ENCODE results near the gene FCN3. TPM values are rescaled to one million over a fixed set of nuclear protein-coding genes. Genes with fewer than 3 reads are reported as not detected.
"Not testable (repeated sequence)": the region's sequence is repeated elsewhere in the genome, so short reads cannot be mapped to it uniquely, and the experiment has no call there.

FCN3 gene
- total RNA-seq, 1 donor from 2014 or later: 32.2 TPM

DNA sequence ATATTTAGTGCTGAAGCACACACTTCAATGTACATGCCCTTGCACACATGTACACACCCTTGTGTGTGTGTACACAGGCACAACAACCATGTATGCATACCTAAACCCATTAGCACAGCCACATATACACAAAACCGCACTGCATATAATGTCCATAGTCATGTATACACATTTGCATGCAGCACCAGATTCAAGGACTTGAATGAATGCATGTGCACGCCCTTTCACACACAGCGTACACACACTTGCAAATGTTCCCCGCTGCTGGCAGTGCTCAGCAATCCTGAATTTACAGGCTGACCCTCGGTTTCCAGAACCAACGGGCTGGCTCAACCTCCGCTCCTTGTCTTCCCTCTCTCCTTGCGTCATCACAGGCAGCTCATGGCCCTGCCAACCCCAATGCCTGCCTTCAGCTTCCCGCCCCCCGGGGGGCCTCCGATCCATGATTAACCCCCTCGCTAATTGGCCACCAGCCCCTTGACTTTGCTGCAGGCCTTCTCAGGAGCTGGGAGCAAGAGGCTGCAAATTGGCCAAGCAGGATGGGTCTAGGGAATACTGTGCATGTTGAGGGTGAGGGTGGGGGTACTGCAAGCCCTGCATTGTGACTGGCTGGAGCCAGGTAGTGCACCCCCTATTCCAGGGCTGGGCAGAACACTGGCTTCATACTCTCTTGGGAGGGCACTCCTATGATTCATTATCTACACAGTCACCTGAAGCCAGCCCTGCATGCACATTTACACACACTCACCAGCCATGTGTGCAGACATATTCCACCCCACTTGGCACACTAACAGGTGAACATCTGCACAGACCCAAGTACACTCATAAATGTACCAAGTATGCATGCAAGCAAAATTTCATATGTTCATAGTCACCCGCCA is 25.7 kb upstream of the FCN3 start:
- intact Hi-C loops (cut with DNase I): no loop called here

DNA sequence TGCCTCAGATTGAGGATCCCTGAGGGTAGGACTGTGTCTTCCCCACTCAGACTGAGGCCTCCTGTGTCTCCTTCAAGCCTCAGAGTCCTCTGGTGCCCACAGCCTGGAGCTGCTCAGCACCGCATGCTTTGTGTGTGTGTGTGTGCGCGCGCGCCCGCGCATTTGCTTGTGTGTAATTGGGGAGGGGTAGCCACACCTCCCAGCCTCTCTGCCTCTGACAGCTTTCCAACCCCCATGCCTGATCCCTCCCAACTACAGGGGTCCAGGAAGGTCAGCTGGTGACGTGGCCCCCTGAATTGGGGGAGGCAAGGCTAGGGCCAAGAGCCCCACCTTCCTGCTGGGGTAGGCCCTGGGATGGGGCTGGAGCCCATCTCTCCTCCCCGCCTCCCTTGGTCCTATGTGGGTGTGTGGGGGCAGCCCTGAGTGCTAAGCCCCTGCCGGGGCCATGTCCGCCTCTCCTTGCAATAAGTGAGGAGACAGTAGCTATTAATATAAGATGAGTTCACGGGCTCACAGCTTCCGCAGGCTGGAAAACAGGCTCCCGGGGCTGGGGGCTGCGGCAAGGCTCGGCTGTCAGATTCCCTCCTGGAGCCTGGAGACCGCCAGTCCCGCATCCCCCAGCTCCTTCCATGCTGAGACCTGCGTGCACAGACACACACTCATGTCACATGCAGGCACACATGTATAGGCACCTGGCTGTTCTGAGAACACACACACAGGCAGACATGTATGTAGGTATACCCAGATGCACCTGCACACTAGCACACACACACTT is 24.8 kb upstream of the FCN3 start:
- intact Hi-C loops (cut with DNase I): loop anchor here (5.0 kb wide), 1 partner anchor 297 kb away; no protein-coding TSS in a partner anchor

More for the DNA sequence above, 25.7 kb upstream of the FCN3 start:
- no peak for DNase-seq (ENCODE audit: low spot score)

GRCh38 chr1:27398405-27399149 is 24.0 kb upstream of the FCN3 start:
- no peak for DNase-seq (ENCODE audit: low spot score)
- intact Hi-C loops (cut with DNase I): loop anchor here (5.0 kb wide), 1 partner anchor 296 kb away; no protein-coding TSS in a partner anchor

More for the DNA sequence above, 24.8 kb upstream of the FCN3 start:
- DNase-seq (ENCODE audit: low spot score): no peak

DNA sequence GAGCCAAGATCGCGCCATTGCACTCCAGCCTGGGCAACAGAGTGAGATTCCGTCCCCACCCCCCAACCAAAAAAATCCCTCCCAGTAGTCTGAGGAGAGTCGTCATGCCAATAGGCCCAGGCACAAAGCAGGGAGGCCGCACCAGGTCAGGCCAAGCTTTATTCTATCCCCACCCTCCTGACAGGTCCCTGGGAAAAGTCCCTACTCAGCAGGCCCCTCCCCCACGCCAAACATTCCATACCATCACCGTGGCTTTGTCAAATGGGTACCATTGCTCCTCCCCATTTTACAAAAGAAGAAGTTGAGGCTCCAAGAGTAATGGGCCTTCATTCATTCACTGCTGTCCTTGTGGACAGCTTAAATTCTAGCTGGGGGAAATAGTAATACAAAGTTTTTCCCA is 23.1 kb upstream of the FCN3 start:
- intact Hi-C loops (cut with DNase I): loop anchor here (5.0 kb wide), 1 partner anchor 295 kb away; no protein-coding TSS in a partner anchor
- DNase-seq (ENCODE audit: low spot score): no peak

- intact Hi-C loops (cut with DNase I): loop anchor here (5.0 kb wide), 1 partner anchor 295 kb away; no protein-coding TSS in a partner anchor
- no peak for DNase-seq (ENCODE audit: low spot score)
Observed at GRCh38 chr1:27397110-27397509, 22.5 kb upstream of the FCN3 start.

- peak; percentile 91 for DNase-seq (ENCODE audit: low spot score)
- intact Hi-C loops (cut with DNase I): loop anchor here (2.0 to 5.0 kb wide), 2 partner anchors 95 to 293 kb away; no protein-coding TSS in a partner anchor
Observed at GRCh38 chr1:27395441-27396195, 21.0 kb upstream of the FCN3 start.

DNA sequence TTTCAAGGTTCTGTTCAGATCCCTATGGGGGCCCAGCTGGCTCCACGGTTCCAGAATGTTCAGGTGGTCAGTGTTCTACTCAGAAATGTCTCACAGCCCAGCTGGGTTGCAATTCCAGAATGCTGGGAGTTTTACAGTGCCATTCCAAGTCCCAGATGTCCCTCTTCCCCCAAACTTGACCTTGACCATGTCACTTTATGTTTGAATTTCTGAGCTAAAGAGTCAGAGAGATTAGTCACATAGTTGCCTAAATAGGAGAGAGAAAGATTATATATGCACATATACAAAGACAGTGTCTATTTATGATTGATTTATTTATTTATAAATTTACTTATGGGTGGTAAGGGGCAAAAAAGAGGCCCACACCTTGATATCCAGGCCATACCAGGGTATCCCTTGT is 20.3 kb upstream of the FCN3 start:
- no peak for DNase-seq (ENCODE audit: low spot score)
- intact Hi-C loops (cut with DNase I): loop anchor here (2.0 to 5.0 kb wide), 4 partner anchors 38 to 293 kb away; no protein-coding TSS in a partner anchor

GRCh38 chr1:27394282-27394658 is 19.6 kb upstream of the FCN3 start:
- no peak for DNase-seq (ENCODE audit: low spot score)
- intact Hi-C loops (cut with DNase I): loop anchor here (2.0 to 5.0 kb wide), 3 partner anchors 37 to 268 kb away; no protein-coding TSS in a partner anchor

- DNase-seq (ENCODE audit: low spot score): no peak
- intact Hi-C loops (cut with DNase I): loop anchor here (2.0 to 5.0 kb wide), 5 partner anchors 27 to 269 kb away; partner anchors contain the start of gene MAP3K6
Observed at GRCh38 chr1:27393641-27394281, 19.1 kb upstream of the FCN3 start.

- intact Hi-C loops (cut with DNase I): loop anchor here (2.0 to 5.0 kb wide), 4 partner anchors 26 to 269 kb away; partner anchors contain the start of gene MAP3K6
- no peak for DNase-seq (ENCODE audit: low spot score)
Observed at GRCh38 chr1:27392778-27393635, 18.4 kb upstream of the FCN3 start.

DNA sequence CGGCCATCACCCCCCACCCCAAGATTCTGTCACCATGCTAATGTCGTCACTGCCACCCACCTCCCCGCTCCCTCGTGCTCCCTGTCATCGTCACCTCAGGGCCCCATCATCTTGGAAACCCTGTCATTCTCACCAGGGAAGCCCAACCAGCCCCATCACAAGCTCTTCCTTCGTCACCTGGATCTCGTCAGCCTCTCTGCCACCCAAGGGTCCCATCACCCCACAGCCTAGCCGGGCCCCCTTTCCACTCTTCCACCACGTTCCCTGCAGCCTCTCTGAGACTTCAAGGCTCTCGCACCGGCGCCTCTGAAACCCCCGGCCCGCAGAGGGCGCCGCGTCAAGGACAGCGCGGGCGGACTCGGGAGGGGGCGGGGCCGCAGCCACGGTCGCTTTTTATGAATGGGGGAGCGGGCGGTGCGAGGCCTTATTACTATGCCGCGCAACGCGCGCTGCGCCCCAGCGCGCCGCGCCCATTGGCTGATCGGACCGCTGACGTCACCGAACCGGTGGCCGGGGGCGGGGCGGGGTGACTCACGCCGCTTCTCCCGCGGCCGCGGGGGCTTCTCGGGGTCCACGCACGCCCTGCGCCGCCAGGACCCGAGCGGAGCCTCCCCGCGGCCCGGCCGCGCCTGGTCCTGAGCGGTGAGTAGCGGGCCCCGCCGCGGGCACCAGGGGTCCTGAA is 17.6 kb upstream of the FCN3 start, which contains the start of gene GPR3:
Gene GPR3 (plus strand): TSS at position 527 of the 682 bp plus-strand sequence. CDS start 1,177 bp downstream, outside the sequence.
- intact Hi-C loops (cut with DNase I): loop anchor here (2.0 to 5.0 kb wide), 4 partner anchors 25 to 270 kb away; partner anchors contain the start of gene MAP3K6
- peak; percentile 94 for DNase-seq (ENCODE audit: low spot score)

GRCh38 chr1:27391511-27392095 is 17.0 kb upstream of the FCN3 start:
- peak; percentile 80 for DNase-seq (ENCODE audit: low spot score)
- intact Hi-C loops (cut with DNase I): loop anchor here (2.0 to 5.0 kb wide), 4 partner anchors 25 to 271 kb away; partner anchors contain the start of gene MAP3K6

DNA sequence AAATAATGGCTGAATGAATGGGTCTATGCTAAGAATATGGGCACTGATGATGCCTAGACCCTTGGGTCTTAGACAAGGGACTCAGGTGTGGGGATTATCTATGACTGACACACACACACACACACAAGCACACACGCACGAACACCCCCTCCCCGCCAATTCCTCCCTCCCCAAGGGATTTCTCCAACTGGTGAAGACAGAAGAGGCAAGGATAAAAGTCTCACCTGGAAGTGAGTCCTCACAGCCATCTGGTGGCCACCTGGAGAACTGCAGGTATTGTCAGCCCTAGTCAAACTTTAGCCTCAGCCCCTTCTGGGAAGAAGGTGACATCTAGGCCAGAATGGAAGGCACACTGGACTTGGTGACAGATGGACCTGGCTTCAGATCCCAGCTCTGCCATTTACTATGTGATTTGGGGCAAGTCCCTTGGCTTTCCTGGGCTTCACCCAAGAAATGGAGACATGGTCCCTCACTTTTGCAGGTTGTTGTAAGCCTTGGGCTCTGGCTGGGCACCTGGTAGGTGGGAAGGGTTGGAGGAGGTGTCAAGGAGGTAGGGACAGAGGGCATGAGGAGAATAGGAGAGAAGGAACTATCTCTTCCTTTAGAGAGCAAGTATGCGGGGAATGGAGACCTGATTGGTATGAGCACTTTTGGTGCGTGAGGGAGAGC is 13.8 kb upstream of the FCN3 start:
- DNase-seq (ENCODE audit: low spot score): peak; percentile 85
- intact Hi-C loops (cut with DNase I): no loop called here

- intact Hi-C loops (cut with DNase I); DNase-seq (ENCODE audit: low spot score): not testable (repeated sequence)
Observed at GRCh38 chr1:27384797-27385196, 10.2 kb upstream of the FCN3 start.

GRCh38 chr1:27383661-27384060 is 9.0 kb upstream of the FCN3 start:
- DNase-seq (ENCODE audit: low spot score): no peak
- intact Hi-C loops (cut with DNase I): no loop called here
